ENCODE data around the gene ITGAX. TPM values are rescaled to one million over a fixed set of nuclear protein-coding genes. Genes with fewer than 3 reads are reported as not detected.

ITGAX gene
- 1.0 to 1.5 TPM (median 1.1 TPM) in 5 replicates for total RNA-seq (2022; extraction: Qiagen RNA extraction)

DNA sequence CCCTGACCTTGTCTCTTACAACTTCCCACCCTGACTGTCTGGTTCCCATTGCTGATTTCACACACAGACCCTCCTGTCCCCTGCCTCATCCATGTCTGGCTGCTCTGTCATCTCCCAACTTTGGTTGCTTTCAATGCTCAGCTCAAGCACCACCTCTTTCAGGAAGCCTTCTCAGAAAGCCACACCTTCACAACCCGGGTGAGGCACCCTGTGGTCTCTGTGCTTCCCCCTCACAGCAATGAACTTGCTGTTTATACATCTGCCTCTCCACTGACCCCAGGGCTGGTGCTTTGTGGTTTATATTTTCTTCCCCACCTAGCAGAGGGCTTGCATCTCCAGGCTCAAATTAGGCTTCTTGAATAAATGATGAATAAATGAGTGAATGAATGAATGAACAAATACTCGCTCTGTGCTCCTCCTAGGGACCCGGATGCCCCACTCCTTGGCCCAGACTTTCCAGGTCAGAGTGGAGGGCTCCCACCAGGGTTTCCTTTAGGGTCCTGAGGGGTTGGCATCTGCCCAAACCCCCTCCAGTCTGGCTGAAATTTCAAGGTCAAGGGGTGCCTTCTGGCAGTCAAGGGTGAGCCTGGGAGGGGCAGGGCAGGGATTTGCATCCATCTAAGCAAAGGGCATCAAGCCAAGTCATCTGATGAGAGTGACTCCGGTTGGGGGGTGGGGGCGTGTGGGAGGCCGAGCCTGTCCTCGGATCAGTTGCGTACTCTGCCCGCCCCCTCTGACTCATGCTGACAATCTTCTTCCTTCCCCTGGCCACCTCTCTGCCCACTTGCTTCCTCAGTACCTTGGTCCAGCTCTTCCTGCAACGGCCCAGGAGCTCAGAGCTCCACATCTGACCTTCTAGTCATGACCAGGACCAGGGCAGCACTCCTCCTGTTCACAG is at the start of gene ITGAX:
TSS of gene ITGAX (plus strand) at position 783 of the 898 bp plus-strand sequence. CDS start at position 862, 79 bp downstream.

DNA sequence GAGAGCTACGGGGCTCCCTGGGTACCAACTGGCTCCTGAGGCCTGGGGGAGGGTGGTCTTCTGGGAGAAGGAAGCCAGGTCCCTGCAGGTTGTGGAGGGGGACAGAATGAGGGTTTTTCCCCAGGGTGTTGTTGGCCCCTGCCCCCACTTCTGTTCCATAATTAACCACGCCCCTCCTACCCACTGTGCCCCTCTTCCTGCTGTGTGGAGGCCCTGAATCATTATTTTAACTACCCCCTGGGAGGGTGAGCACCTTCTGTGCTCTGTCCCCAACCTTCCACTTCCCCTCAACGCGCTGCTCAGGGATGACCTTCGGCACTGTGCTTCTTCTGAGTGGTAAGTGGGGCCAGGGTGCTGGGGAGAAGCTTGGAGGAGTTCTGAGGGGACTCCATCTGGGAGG is 38.1 kb downstream of the ITGAX start, which contains the start of gene ITGAD:
TSS of gene ITGAD (plus strand) at position 280 of the 400 bp plus-strand sequence. CDS start at position 306, 26 bp downstream.

DNA sequence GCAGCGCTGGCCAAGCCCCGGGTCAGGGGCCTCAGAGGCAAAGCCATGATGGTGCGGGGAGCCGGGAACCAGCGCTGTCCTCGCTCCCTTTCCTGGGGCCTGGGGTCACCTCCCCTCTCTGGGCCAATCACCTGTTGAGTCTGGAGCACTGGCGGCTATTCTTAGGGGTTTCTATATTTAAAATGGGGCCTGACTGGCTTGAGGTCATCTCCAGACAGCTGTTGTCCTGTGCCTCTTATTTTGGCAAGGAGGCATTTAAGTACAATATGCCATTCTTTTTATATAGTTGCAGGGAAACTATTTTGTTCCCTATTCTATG is 73.3 kb downstream of the ITGAX start, which contains the start of gene COX6A2:
TSS of gene COX6A2 (minus strand) at position 82 of the 319 bp plus-strand sequence. CDS start at position 47, 35 bp downstream.

Other genes starting within 250 kb of the ITGAX start
- 46.0 to 56.1 TPM (median 52.2 TPM) in 5 replicates for gene BCKDK, start 246.8 kb upstream of the ITGAX start, total RNA-seq (2022; extraction: Qiagen RNA extraction)
- gene KAT8, start 237.5 kb upstream of the ITGAX start, total RNA-seq (2022; extraction: Qiagen RNA extraction), result 45.0 to 51.2 TPM (median 48.2 TPM) in 5 replicates
- 0.83 to 1.4 TPM (median 1.2 TPM) in 5 replicates for gene PRSS8, start 219.4 kb upstream of the ITGAX start, total RNA-seq (2022; extraction: Qiagen RNA extraction)
- gene PRSS36, start 205.1 kb upstream of the ITGAX start, total RNA-seq (2022; extraction: Qiagen RNA extraction), result 0.84 to 1.9 TPM (median 1.1 TPM) in 5 replicates
- 505 to 637 TPM (median 514 TPM) in 5 replicates for gene FUS, start 175.0 kb upstream of the ITGAX start, total RNA-seq (2022; extraction: Qiagen RNA extraction)
- gene PYCARD, start 152.4 kb upstream of the ITGAX start, total RNA-seq (2022; extraction: Qiagen RNA extraction), result 23.8 to 40.1 TPM (median 36.2 TPM) in 5 replicates
- 0.01 to 0.10 TPM (median 0.05 TPM) in 5 replicates for gene TRIM72, start 141.1 kb upstream of the ITGAX start, total RNA-seq (2022; extraction: Qiagen RNA extraction)
- not detected in 5 replicates for gene PYDC1, start 138.0 kb upstream of the ITGAX start, total RNA-seq (2022; extraction: Qiagen RNA extraction)
- gene ITGAM, start 95.2 kb upstream of the ITGAX start, total RNA-seq (2022; extraction: Qiagen RNA extraction), result 1.1 to 1.9 TPM (median 1.7 TPM) in 5 replicates
- 0.02 to 0.06 TPM (median 0.05 TPM) in 3 of 5 replicates, not detected in the others for gene ITGAD, start 38.2 kb downstream of the ITGAX start, total RNA-seq (2022; extraction: Qiagen RNA extraction)
- gene COX6A2, start 73.2 kb downstream of the ITGAX start, total RNA-seq (2022; extraction: Qiagen RNA extraction), result not detected in 5 replicates
- 0.13 to 0.23 TPM (median 0.18 TPM) in 5 replicates for gene ZNF843, start 87.6 kb downstream of the ITGAX start, total RNA-seq (2022; extraction: Qiagen RNA extraction)
- gene ARMC5, start 104.3 kb downstream of the ITGAX start, total RNA-seq (2022; extraction: Qiagen RNA extraction), result 7.0 to 14.3 TPM (median 10.0 TPM) in 5 replicates
- gene TGFB1I1, start 117.0 kb downstream of the ITGAX start, total RNA-seq (2022; extraction: Qiagen RNA extraction), result 45.9 to 79.3 TPM (median 53.0 TPM) in 5 replicates
- 0.05 to 0.48 TPM (median 0.39 TPM) in 5 replicates for gene SLC5A2, start 127.9 kb downstream of the ITGAX start, total RNA-seq (2022; extraction: Qiagen RNA extraction)
- gene RUSF1, start 153.2 kb downstream of the ITGAX start, total RNA-seq (2022; extraction: Qiagen RNA extraction), result 45.4 to 51.0 TPM (median 50.2 TPM) in 5 replicates
- not detected in 5 replicates for gene AHSP, start 172.7 kb downstream of the ITGAX start, total RNA-seq (2022; extraction: Qiagen RNA extraction)